Activated T-helper 2 cell treated with anti-CD3 and anti-CD28 coated beads, Interferon-gamma antibody, Interleukin-2, Interleukin-4, amounts not matched to agents 10 μg/mL and 5 μg/mL and 100 μg/mL, durations not matched to agents 14 hours and 24 hours and 36 hours (primary cell): Measurements from ENCODE around the gene PPOX. TPM values are rescaled to one million over a fixed set of nuclear protein-coding genes. Genes with fewer than 3 reads are reported as not detected.

ENCODE experiments used
- DNase-seq: peaks from one replicate; pipeline ENCODE4 v3.0.0; 2021; ENCODE audit warnings: low spot score
- H3K27ac Mint-ChIP-seq: one replicate; pipeline ENCODE4 v1.8.0; 2021; ENCODE audit warnings: mixed read lengths
- H3K27me3 Mint-ChIP-seq: one replicate; pipeline ENCODE4 v1.8.0; 2021; ENCODE audit warnings: low read depth, mixed read lengths
- H3K36me3 Mint-ChIP-seq: one replicate; pipeline ENCODE4 v1.8.0; 2021; ENCODE audit warnings: low read depth, mixed read lengths
- H3K4me1 Mint-ChIP-seq: one replicate; pipeline ENCODE4 v1.8.0; 2021; ENCODE audit warnings: low read depth, mixed read lengths
- H3K4me3 Mint-ChIP-seq: one replicate; pipeline ENCODE4 v1.8.0; 2021; ENCODE audit warnings: low read depth, mild to moderate bottlenecking, moderate library complexity, mixed read lengths
- H3K9me3 Mint-ChIP-seq: one replicate; pipeline ENCODE4 v1.8.0; 2021; ENCODE audit warnings: mixed read lengths
- intact Hi-C: fragments of 100-400 bp; cut with micrococcal nuclease; formaldehyde crosslinking; loops from one replicate; pipeline ENCODE4 v1.15.1; 2023
- total RNA-seq: library from RNA; stranded (reverse); gene quantifications from 2 replicates; pipeline ENCODE4 v1.2.3, GENCODE V29; 2022

The PPOX gene
- total RNA-seq, 1 donor from 2014 or later = 36.5 TPM

- no peak for DNase-seq
- Mint-ChIP-seq H3K9me3 (no peaks in the 10 kb centered on the region), H3K27ac (peak overlapping the region; percentile 98), H3K36me3 (no peaks in the 10 kb centered on the region), H3K27me3 (no peaks in the 10 kb centered on the region), H3K4me1 (peaks cover 49% of the 10 kb centered on the region), H3K4me3 (peak overlapping the region; percentile 67)
- intact Hi-C loops = loop anchor here (1.0 to 2.0 kb wide), 2 partner anchors 16 to 39 kb away; partner anchors contain the start of gene NDUFS2
These were observed 19.6 kb downstream of the PPOX start for GRCh38 chr1:161185732-161186311.

- Mint-ChIP-seq H3K27me3 (no peaks in the 10 kb centered on the region), H3K4me3 (no peak overlapping the region), H3K9me3 (no peaks in the 10 kb centered on the region), H3K36me3 (no peaks in the 10 kb centered on the region), H3K27ac (peak overlapping the region; percentile 31), H3K4me1 (peaks cover 44% of the 10 kb centered on the region)
- intact Hi-C loops = no loop called here
- DNase-seq = no peak
These were observed 21.1 kb downstream of the PPOX start for GRCh38 chr1:161187311-161187710.

- H3K27me3 Mint-ChIP-seq = no peaks in the 10 kb centered on the region
- H3K27ac Mint-ChIP-seq = no peak overlapping the region
- intact Hi-C loops = no loop called here
- DNase-seq = no peak
- peaks cover 43% of the 10 kb centered on the region for H3K4me1 Mint-ChIP-seq
- H3K9me3 Mint-ChIP-seq = no peaks in the 10 kb centered on the region
- no peaks in the 10 kb centered on the region for H3K36me3 Mint-ChIP-seq
- H3K4me3 Mint-ChIP-seq = no peak overlapping the region
These were observed 22.2 kb downstream of the PPOX start for GRCh38 chr1:161188381-161188780.

- DNase-seq = no peak
- intact Hi-C loops = no loop called here
- peaks cover 39% of the 10 kb centered on the region for H3K4me1 Mint-ChIP-seq
- no peaks in the 10 kb centered on the region for H3K9me3 Mint-ChIP-seq
- no peaks in the 10 kb centered on the region for H3K27me3 Mint-ChIP-seq
- H3K36me3 Mint-ChIP-seq = no peaks in the 10 kb centered on the region
- no peak overlapping the region for H3K27ac Mint-ChIP-seq
- H3K4me3 Mint-ChIP-seq = no peak overlapping the region
These were observed 22.8 kb downstream of the PPOX start for GRCh38 chr1:161189036-161189435.

- intact Hi-C loops = loop anchor here (5.0 kb wide), 1 partner anchor 191 kb away; no protein-coding TSS in a partner anchor
- H3K4me3 Mint-ChIP-seq = no peak overlapping the region
- no peak for DNase-seq
- no peak overlapping the region for H3K27ac Mint-ChIP-seq
- H3K27me3 Mint-ChIP-seq = no peaks in the 10 kb centered on the region
- no peaks in the 10 kb centered on the region for H3K36me3 Mint-ChIP-seq
- no peaks in the 10 kb centered on the region for H3K9me3 Mint-ChIP-seq
- peaks cover 26% of the 10 kb centered on the region for H3K4me1 Mint-ChIP-seq
These were observed 24.8 kb downstream of the PPOX start for GRCh38 chr1:161190962-161191521.

GRCh38 chr1:161191971-161192370, 25.7 kb downstream of the PPOX start:
- no peak overlapping the region for H3K4me3 Mint-ChIP-seq
- H3K27ac Mint-ChIP-seq = no peak overlapping the region
- no peaks in the 10 kb centered on the region for H3K36me3 Mint-ChIP-seq
- peaks cover 20% of the 10 kb centered on the region for H3K4me1 Mint-ChIP-seq
- no peak for DNase-seq
- H3K9me3 Mint-ChIP-seq = no peaks in the 10 kb centered on the region
- no peaks in the 10 kb centered on the region for H3K27me3 Mint-ChIP-seq
- intact Hi-C loops = loop anchor here (5.0 kb wide), 1 partner anchor 190 kb away; no protein-coding TSS in a partner anchor

- Mint-ChIP-seq H3K9me3 (no peaks in the 10 kb centered on the region), H3K27me3 (no peaks in the 10 kb centered on the region), H3K36me3 (no peaks in the 10 kb centered on the region), H3K4me1 (peaks cover 17% of the 10 kb centered on the region), H3K27ac (peak overlapping the region; percentile 74), H3K4me3 (no peak overlapping the region)
- DNase-seq = peak; percentile 63
- intact Hi-C loops = loop anchor here (5.0 kb wide), 1 partner anchor 190 kb away; no protein-coding TSS in a partner anchor
These were observed 26.5 kb downstream of the PPOX start for GRCh38 chr1:161192476-161193465.

- Mint-ChIP-seq H3K9me3 (no peaks in the 10 kb centered on the region), H3K36me3 (no peaks in the 10 kb centered on the region), H3K27me3 (no peaks in the 10 kb centered on the region), H3K4me3 (no peak overlapping the region), H3K4me1 (peaks cover 15% of the 10 kb centered on the region), H3K27ac (no peak overlapping the region)
- intact Hi-C loops = loop anchor here (5.0 kb wide), 1 partner anchor 189 kb away; no protein-coding TSS in a partner anchor
- no peak for DNase-seq
These were observed 27.5 kb downstream of the PPOX start for GRCh38 chr1:161193561-161194235.

- Mint-ChIP-seq H3K27me3 (no peaks in the 10 kb centered on the region), H3K27ac (no peak overlapping the region), H3K4me3 (no peak overlapping the region), H3K9me3 (no peaks in the 10 kb centered on the region), H3K36me3 (no peaks in the 10 kb centered on the region), H3K4me1 (peaks cover 19% of the 10 kb centered on the region)
- intact Hi-C loops = no loop called here
- no peak for DNase-seq
These were observed 28.9 kb downstream of the PPOX start for GRCh38 chr1:161195171-161195570.

- DNase-seq = no peak
- Mint-ChIP-seq H3K27ac (no peak overlapping the region), H3K27me3 (no peaks in the 10 kb centered on the region), H3K9me3 (no peaks in the 10 kb centered on the region), H3K4me1 (peaks cover 24% of the 10 kb centered on the region), H3K4me3 (no peak overlapping the region), H3K36me3 (no peaks in the 10 kb centered on the region)
- intact Hi-C loops = no loop called here
These were observed 29.9 kb downstream of the PPOX start for GRCh38 chr1:161196111-161196510.

- Mint-ChIP-seq H3K9me3 (no peaks in the 10 kb centered on the region), H3K4me1 (peaks cover 29% of the 10 kb centered on the region), H3K27me3 (no peaks in the 10 kb centered on the region), H3K4me3 (no peak overlapping the region), H3K27ac (no peak overlapping the region), H3K36me3 (no peaks in the 10 kb centered on the region)
- intact Hi-C loops = no loop called here
- DNase-seq = no peak
These were observed 30.6 kb downstream of the PPOX start for GRCh38 chr1:161196521-161197451.
